Medulla oblongata (tissue), 1 donor: Measurements from ENCODE around the gene PDXP.

Experiments
- DNase-seq: peaks from one replicate; pipeline ENCODE4 v3.0.0-alpha.2; 2015; ENCODE audit errors: extremely low spot score

PDXP gene

DNA sequence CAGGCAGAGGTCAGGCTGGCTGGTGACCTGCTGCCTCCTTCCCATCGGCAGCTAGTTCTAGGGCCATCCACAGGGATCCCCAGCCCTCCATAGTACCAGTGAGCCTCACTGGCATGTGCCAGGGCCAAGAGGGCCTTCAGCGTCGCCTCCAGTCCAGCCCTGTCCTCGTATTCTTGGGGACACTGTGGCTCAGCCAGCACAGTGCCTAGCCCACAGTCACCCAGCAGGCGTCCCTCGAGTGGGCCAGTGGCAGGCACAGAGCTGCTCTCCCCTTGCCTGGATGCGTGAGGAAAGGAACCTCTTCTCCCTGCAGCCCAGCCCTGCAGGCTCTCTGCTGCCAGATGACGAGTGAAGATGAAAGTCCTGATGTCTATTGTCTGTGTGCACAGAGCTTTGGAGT is 29.7 kb upstream of the PDXP start:
- no peak for DNase-seq

- DNase-seq: no peak
These were observed 28.6 kb upstream of the PDXP start for GRCh38 chr22:37629928-37630327.

GRCh38 chr22:37630839-37631435 is 27.6 kb upstream of the PDXP start:
- no peak for DNase-seq

DNA sequence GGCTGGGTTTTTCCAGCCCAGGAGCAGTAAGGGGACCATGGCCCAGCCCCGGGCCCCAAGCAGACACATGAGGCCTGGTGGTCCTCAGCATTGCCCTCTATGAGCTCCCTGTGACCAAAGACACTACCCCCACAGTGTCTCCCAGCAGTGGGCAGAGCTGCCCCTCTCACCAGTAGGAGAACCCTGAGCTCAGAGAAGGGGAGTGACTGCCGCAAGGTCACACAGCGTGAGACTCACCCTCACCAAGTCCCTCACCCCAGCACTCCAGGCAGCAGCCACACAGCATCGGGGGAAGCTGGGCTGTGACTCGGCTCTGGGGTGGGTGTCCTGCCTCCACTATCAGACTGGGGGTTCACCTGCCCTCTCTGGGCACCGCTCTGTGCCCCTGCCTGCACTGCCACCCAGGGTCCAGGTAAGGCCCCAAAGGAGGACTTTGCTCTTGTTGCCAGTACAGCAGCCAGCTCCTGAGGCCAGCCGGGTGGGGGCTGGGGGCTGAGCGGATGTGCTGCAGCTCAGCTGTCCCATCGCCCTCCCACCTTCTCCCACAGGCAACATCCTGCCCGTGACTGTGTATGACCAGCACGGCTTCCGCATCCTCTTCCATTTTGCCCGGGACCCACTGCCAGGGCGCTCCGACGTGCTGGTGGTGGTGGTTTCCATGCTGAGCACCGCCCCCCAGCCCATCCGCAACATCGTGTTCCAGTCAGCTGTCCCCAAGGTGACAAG is 26.9 kb upstream of the PDXP start:
- no peak for DNase-seq

DNA sequence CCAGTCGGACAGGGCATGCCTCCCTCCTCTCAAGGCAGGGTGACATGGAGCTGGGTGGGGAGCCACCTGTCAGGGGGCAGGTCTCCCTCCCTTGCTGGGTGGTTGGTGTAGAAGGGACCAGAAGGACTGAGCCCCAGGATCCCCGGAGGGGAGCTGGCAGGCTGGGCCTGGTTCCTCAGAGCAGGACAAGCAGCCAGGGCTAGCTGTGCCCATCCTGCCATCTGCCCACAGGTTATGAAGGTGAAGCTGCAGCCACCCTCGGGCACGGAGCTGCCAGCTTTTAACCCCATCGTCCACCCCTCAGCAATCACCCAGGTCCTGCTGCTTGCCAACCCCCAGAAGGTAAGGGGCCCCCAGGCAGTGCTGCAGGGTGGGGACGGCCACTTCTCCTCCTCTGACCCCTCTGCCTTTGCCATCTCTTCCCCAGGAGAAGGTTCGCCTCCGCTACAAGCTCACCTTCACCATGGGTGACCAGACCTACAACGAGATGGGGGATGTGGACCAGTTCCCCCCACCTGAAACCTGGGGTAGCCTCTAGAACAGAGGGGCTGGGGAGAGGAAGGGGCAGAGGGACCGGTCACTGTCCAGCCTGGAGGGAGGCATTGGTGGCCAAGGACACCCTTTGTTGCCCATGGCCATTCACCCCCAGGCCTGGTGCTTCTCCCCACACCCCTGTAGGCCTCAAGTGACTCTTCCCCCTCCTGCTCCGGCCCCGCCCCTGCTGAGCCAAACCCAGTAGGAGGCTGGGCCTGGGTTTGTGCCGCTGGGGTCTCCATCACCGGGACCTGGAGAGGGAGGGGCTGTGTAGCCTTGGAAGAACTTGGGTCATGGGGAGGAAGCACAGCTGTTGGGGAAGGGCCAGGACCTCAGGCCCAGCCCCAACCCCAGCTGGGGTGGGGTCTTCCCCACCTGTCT is 26.1 kb upstream of the PDXP start:
- DNase-seq: no peak

- no peak for DNase-seq
These were observed 25.4 kb upstream of the PDXP start for GRCh38 chr22:37633089-37633624.

GRCh38 chr22:37633625-37634416 is 24.7 kb upstream of the PDXP start:
- peak; percentile 86 for DNase-seq

DNA sequence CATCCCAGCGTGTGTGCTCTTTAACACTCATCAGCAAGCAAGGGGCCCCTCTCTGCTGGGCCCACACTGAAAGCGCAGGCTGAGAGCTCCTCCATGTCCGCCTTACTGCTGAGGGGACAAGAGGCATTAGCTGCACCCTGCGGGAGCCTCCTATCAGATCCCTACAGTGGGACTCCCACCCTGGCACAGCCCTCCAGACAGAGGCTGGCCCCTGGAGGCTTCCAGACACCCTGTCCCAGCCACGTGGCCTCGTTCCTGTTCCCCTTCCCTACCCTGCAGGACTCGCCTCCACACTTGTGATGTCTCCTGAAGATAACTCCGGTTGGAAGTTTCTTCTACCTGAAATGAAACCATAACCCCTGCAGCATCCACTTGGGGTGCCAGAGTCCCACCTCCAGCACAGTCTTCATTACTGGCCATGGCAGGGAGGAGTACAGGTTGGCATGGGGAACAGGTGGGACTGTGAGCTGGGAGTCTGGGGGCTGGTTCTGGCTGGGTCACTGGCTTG is 24.1 kb upstream of the PDXP start:
- peak; percentile 18 for DNase-seq

- no peak for DNase-seq
These were observed 23.4 kb upstream of the PDXP start for GRCh38 chr22:37635157-37635556.

- no peak for DNase-seq
These were observed 22.2 kb upstream of the PDXP start for GRCh38 chr22:37636186-37636948.

- no peak for DNase-seq
These were observed 21.6 kb upstream of the PDXP start for GRCh38 chr22:37636949-37637273.

DNA sequence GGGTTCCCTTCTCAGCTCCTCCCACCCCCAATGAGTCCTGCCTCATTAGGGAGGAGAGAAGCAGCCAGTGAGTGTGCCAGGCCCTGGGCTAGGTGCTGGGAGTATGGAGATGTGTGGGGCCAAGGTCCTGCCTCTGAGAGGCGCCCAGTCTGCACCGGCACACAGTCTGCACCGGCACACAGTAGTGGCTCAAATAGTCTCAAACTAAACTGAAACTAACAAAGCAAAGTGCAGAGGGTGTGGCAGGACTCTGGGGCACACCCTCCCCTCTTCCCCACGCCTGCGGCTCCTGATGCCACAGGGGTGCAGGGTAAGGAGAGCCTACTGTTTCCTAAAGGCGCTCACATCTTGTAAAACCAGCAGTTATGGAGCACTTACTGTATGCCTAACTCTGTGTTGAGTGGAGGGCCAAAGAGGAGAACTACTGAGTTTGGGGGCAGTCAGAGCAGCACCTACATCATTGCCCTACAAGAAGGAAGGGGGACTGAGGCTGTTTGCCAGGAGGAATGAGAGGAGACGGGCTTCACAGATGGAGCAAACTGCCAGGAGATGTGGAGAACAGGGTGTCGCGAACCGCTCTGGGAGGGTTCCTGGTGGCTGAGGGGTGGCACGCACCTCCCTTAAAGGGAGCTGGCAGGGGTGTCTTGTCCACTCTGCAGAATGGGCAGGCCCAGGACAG is 20.0 kb upstream of the PDXP start:
- DNase-seq: no peak

DNA sequence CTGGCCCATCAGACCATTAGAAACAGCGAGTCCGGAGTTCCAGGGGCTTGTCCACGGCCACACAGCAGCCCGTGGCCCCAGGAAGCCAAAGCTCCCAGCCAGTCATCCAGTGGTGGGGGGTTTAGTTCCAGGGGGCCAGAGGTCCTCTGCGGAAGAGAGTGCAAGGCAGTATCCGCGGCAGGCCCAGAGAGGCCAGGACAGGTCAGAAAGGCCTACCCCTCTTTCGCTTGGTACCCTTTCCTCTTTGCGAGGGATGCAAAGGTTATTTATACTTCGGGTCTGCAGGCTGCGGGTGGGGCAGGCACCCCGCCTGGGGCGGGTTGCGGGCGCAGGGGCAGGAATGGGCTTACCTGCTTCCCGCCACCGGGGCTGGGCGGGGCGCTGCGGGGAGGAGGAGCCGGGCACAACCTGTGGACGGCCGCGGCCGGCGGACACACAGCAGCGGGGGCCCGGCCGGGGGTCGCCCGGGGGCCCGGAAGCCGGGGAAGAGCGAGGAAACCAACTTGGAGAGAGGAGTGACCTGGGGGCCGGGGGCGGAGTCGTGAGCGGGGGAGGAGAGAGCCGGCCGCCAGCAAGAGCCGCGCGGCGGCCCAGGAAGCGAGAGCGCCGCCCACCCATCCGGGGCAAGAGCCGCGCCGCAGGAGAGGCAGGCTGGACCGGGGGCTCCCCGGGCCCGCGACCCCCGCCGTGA is 19.3 kb upstream of the PDXP start, which contains the start of gene SH3BP1:
SH3BP1 (plus strand) TSS at position 600 of the 691 bp plus-strand sequence. CDS start 119 bp downstream, outside the sequence.
- no peak for DNase-seq

DNA sequence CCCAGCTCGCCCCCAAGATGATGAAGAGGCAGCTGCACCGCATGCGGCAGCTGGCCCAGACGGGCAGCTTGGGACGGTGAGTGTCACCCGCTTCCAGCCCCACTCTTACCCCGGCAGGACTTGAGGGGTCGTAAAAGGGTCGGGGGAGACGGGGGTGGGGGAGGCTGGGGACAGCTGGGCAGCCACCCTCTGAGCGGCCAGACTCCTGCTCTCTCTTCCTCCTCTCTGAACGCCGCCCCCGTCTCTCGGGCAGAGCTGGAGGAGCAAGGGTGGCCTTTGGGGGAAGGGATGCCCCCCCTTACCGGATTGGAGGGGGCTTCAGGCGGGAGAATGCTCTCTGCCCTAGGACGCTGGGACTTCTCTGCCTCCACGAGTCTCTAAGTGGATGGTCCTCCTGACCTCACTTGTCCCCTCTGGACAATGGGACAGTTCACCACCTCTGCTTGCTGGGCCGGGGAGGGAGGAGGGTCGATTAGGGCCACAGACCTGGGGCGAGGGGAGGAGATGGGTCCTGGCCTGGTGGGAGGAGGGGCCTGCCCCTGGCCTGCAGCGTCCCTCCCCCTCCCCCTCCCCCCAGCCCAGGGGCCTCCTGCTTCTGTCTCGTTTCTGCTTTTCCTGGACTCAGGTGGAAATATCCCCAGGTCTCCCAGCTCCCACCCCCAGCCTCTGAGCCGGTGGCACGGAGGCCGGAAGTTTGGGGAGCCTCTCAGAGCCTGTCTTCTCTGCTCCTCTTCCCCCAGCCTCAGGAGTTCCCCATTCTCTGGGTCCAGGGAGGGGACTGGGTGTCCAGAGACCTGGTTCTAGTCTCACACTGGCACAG is 18.5 kb upstream of the PDXP start:
- DNase-seq: peak; percentile 27

DNA sequence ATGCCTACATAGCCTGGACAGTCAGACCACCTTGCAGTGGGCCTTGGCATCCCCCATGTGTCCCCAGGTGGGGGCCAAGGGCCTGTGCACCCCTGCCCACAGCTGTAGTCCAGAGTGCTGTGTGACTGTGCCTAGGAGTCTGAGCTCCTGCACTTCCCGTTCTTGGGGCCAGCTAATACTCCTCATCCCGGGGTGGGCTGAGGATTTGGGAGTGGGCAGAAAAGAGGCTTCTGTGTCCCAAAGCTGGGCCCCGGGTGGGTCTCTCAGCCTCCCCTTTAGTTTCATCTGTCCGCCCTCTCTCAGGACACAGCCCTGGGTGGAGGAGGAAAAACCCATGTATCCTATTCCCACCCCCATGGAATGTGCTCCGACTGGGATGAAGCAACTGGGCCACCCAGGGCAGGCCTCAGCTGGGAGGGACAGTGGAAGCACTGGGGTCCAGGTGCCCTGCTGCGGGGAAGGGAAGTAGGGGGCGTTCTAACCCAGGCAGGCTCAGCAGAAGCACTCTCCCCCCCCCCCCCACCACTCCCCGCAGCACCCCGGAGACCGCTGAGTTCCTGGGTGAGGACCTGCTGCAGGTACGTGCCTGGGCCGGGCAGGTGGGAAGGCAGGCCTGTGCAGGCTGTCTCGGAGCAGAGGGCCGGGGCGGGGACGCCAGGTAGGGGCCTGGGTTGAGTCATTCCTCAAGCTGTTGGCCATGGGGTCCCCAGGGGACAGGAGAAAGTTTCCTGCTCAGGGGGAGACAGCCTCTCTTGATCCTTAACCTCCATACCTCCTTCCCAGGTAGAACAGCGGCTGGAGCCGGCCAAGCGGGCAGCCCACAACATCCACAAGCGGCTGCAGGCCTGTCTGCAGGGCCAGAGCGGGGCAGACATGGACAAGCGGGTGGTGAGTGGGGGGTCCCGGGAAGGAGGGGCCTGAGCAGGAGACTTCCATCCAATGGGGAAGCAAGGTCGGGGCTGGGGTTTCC is 17.6 kb upstream of the PDXP start:
- no peak for DNase-seq

DNA sequence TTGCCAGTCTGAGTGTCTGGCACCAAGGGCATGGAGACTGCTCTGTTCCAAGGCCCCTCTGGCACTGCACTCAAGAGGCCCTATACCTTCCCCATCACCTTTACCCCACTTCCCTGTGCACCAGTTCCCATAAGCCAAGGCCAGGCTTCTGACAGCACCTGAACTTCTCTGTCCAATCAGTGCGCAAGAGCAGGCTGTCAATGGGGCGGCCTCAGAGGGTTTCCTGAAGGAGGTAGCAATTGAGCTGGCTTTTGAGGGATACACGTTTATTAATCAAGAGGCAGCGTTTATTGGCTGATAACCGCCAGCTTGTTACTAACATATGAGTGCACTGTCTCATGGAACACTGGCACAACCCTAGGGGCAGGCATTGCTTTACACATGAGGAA is 17.0 kb upstream of the PDXP start:
- no peak for DNase-seq

DNA sequence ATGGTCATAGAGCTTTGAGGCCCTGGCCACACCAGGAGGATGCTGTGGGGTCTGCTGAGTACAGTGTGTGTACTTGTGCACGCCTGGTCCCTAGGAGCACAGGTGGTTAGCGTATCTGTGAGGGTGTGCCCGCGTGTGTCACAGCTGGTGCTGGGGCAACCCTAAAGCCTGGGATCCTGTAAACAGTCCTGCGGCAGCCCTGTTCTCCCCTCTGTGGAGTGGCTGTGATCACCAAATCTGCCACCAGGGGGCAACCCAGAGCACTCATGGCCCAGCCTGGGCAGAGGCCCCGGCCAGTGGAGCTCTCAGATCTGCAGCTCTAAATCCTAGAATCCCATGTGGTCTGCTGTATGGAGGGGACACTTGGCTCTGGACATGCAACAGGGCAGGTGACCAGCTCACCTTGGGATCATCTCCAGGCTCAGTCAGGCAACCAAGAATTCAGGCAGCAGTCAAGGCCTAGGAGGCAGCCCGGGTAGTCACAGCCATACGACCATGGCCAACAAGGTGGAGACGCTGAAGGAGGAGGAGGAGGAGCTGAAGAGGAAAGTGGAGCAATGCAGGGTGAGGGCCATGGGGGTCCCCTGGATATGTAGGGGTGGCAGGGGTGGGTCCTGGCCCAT is 15.2 kb upstream of the PDXP start:
- peak; percentile 88 for DNase-seq
